Mesothelial cell of epicardium (in vitro differentiated cells): Measurements from ENCODE around the gene DGKQ. TPM values are rescaled to one million over a fixed set of nuclear protein-coding genes. Genes with fewer than 3 reads are reported as not detected.
A peak's percentile ranks its signal among the peaks of the same experiment; 100 is the strongest.

Experiments used
- DNase-seq, 2 experiments: peaks; one replicate each; pipeline ENCODE4 v3.0.0; 2021; ENCODE audit warnings: low spot score in 2 of 2; ENCODE audit not compliant: unreplicated experiment in 2 of 2
- H3K27ac Mint-ChIP-seq: 2 replicates; pipeline ENCODE4 v1.8.0; 2021; ENCODE audit warnings: mixed read lengths
- H3K27me3 Mint-ChIP-seq: 2 replicates; pipeline ENCODE4 v1.8.0; 2021; ENCODE audit warnings: low read depth, mixed read lengths
- H3K36me3 Mint-ChIP-seq: 2 replicates; pipeline ENCODE4 v1.8.0; 2021; ENCODE audit warnings: mixed read lengths
- H3K4me1 Mint-ChIP-seq: 2 replicates; pipeline ENCODE4 v1.8.0; 2021; ENCODE audit warnings: mixed read lengths
- H3K4me3 Mint-ChIP-seq: 2 replicates; pipeline ENCODE4 v1.8.0; 2021; ENCODE audit warnings: mild to moderate bottlenecking, moderate library complexity, mixed read lengths
- H3K9me3 Mint-ChIP-seq: 2 replicates; pipeline ENCODE4 v1.8.0; 2021; ENCODE audit warnings: mixed read lengths
- total RNA-seq: library from RNA; stranded (reverse); gene quantifications from 3 replicates; pipeline ENCODE4 v1.2.1, GENCODE V29; 2021
- TF ChIP-seq, protein P1 (sequence below): fragments of 200-600 bp; sonication (generic); IDR thresholded peaks from one replicate; pipeline ENCODE4 v1.5.0; 2021; ENCODE audit warnings: antibody characterized with exemption; ENCODE audit not compliant: unreplicated experiment

Gene DGKQ
- total RNA-seq, 1 donor from 2014 or later, result 15.6 TPM

DNA sequence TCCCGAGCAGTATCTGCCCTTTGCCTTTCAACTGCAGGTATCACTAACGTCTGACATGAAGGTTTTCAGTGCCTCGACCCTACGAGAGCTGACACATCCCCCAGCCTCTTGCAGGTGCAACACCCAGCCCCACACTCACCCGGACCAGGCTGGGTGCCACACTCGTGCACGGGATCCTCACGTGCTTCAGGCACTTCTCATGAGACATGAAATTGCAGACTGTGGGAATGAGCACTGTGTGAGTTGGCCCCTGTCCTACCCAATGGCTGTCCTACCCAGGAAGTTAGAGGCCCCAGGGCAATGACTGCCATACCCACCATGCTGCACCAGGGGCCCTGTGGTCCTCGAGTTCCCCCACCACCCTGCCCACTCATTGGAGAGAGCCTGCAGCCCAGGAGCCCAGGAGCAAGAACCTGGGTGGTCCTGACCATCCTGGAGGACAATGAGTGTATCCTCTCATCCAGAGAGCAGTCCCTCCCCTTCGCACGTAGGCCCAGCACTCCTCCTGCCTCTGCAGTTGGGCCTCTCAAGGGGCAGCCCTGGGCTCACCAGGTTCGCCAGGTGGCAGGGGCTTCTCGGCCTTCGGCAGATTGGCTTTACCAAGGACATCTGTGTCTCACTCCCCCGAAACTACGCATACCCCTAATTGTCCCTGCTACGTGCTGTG is 2.4 kb downstream of the DGKQ start:
- no peaks in the 10 kb centered on the region for H3K9me3 Mint-ChIP-seq
- no peak overlapping the region for H3K27ac Mint-ChIP-seq
- peaks cover 23% of the 10 kb centered on the region for H3K27me3 Mint-ChIP-seq
- no peaks in the 10 kb centered on the region for H3K4me1 Mint-ChIP-seq
- peak overlapping the region; percentile 31 for H3K4me3 Mint-ChIP-seq
- no peaks in the 10 kb centered on the region for H3K36me3 Mint-ChIP-seq
- TF ChIP-seq, protein P1, sequence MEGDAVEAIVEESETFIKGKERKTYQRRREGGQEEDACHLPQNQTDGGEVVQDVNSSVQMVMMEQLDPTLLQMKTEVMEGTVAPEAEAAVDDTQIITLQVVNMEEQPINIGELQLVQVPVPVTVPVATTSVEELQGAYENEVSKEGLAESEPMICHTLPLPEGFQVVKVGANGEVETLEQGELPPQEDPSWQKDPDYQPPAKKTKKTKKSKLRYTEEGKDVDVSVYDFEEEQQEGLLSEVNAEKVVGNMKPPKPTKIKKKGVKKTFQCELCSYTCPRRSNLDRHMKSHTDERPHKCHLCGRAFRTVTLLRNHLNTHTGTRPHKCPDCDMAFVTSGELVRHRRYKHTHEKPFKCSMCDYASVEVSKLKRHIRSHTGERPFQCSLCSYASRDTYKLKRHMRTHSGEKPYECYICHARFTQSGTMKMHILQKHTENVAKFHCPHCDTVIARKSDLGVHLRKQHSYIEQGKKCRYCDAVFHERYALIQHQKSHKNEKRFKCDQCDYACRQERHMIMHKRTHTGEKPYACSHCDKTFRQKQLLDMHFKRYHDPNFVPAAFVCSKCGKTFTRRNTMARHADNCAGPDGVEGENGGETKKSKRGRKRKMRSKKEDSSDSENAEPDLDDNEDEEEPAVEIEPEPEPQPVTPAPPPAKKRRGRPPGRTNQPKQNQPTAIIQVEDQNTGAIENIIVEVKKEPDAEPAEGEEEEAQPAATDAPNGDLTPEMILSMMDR, result no peak
- no peak for DNase-seq

DNA sequence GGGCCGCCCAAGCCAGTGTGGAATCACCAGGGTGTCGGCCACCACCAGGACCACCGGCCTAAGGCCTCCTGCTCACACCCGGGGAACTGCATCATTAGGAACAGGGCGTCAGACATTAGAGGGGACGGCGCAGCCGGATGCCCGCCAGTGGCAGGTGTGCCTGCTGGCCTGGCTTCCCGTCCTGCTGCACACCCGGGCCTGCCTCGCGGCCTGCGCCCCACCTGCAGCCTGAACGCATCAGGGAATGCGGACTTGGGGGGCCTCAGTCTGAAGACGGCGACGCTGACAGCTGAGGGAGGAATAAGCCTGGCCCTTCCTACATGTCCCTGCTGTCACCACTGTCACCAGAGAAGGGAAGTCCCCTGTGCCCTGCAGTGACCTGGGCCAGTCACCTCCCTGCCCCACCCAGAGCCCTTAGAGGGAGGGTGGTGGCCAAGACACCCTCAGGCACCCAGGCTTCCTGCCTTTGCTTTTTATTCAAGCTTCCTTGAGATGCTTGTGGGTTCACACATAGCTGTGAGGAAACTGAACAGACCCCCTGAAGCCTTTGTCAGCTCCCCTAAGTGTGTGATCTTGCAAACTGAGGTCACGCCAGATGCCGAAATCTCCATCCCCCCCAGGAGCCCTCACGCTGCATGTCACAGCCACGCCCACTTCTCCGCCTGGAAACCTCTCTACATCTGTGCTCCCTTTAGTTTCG is 3.2 kb downstream of the DGKQ start:
- H3K4me3 Mint-ChIP-seq, result no peak overlapping the region
- no peak for DNase-seq
- no peaks in the 10 kb centered on the region for H3K9me3 Mint-ChIP-seq
- TF ChIP-seq, protein P1, result no peak
- H3K27ac Mint-ChIP-seq, result no peak overlapping the region
- H3K27me3 Mint-ChIP-seq, result peaks cover 25% of the 10 kb centered on the region
- H3K4me1 Mint-ChIP-seq, result no peaks in the 10 kb centered on the region
- H3K36me3 Mint-ChIP-seq, result peaks cover 2% of the 10 kb centered on the region

DNA sequence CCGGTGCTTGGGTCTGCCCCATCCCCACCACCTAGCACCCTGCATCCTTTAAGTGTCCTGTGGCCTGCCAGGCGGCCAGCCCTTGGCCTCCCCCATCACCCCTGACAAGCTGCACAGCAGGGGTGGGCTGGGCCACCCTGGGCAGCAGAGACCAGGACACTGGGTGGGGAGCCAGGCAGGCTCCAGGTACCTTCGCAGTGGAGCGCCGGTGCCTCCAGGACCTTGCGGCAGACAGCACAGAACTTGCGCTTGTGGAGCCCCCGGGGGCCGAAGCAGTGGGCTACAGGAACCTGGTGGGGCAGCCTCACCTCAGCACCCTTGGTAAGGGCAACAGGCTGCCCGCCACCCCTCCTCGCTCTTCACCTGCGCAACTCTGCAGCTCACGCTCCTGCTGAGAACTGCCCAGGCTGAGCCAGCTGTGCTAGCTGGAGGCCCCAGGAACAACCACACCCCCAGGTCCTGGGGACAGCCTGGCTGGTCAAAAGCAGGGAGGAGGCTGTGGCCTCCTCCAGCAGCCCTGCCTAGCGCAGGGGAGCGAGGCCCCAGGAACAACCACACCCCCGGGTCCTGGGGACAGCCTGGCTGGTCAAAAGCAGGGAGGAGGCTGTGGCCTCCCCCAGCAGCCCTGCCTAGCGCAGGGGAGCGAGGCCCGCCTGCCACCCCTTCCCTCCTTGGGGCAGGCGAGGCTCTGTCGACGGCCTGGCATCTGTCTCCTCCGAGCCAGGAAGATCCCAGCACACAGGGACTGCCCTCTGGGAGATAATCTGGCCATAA is 4.6 kb downstream of the DGKQ start:
- no peak overlapping the region for H3K27ac Mint-ChIP-seq
- no peaks in the 10 kb centered on the region for H3K9me3 Mint-ChIP-seq
- peaks cover 25% of the 10 kb centered on the region for H3K27me3 Mint-ChIP-seq
- no peaks in the 10 kb centered on the region for H3K4me1 Mint-ChIP-seq
- no peak overlapping the region for H3K4me3 Mint-ChIP-seq
- no peak for DNase-seq
- peaks cover 2% of the 10 kb centered on the region for H3K36me3 Mint-ChIP-seq
- TF ChIP-seq, protein P1, result no peak

DNA sequence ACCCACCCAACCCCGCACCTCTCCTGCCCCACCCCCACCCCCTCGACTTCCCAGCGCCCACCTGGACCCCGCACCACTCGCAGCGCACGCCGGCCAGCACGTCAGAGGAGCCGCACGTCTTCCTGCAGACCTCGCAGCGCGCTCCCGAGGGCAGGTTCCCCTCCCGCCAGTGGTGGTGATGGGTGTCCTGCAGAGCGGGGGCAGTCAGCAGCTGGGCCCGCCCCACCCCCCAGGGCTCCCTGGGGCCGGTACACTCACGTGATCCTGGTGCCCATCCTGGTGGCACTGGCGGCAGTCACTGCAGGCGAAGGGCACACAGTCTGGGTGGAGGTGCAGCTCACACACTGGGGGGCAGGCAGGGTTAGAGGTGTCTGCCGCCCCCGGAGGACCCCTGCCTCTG is 5.1 kb downstream of the DGKQ start:
- Mint-ChIP-seq H3K27ac (no peak overlapping the region), H3K4me1 (no peaks in the 10 kb centered on the region), H3K36me3 (peaks cover 2% of the 10 kb centered on the region), H3K9me3 (no peaks in the 10 kb centered on the region), H3K27me3 (peaks cover 25% of the 10 kb centered on the region), H3K4me3 (no peak overlapping the region)
- DNase-seq, result no peak
- TF ChIP-seq, protein P1, result no peak

DNA sequence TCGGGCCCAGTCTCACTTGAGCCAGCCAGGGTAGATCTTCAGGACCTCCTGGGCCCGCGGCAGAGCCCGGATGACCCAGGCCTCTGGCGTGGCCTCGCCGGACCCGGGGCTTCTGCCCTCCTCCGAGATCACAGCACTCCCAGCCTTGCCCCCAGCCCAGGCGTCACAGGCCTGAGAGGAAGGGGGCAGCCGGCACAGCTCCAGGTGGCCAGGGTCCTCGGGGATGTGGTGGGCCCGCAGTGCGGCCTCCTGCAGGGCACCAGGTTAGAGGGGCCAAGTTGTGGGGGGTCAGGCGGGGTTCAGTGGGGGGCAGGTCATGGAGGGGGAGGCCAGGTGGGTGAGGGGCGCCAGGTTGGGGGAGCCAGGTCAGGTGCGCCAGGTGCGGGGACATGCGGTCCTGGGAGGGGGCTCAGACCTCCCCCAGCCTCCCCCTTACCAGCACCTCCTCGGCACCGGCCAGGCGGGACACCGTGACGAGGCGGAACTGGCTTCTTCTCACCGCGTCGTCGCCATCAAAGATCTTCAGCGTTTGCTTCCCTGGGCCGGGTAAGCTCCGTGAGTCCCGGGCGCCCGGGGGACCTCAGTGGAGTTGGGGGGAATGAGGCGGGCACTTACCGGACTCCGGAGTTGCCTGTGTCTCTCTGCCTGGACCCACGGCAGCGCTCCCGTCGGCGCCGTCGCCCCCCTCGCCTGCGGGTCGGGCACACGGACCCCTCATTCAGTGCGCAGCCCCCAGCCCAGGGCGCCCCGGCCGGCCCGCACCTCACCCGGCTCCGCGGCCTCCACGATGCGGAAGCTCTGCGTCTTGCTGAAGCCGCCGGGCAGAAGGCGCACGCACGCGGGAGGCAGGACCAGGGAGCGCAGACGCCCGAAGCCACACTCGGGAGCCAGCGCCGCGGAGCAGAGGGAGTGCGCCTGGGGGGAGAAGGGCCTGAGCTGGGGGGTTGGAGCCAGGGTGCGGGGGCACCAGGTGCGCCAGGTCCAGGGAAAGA is 6.0 kb downstream of the DGKQ start:
- H3K27ac Mint-ChIP-seq, result no peak overlapping the region
- H3K36me3 Mint-ChIP-seq, result peaks cover 2% of the 10 kb centered on the region
- H3K9me3 Mint-ChIP-seq, result no peaks in the 10 kb centered on the region
- no peak for DNase-seq
- TF ChIP-seq, protein P1, result no peak
- no peak overlapping the region for H3K4me3 Mint-ChIP-seq
- peaks cover 25% of the 10 kb centered on the region for H3K27me3 Mint-ChIP-seq
- no peaks in the 10 kb centered on the region for H3K4me1 Mint-ChIP-seq
